HG02970 (cell line): ENCODE data around the gene EXOC5.
"Not testable (repeated sequence)": the region's sequence is repeated elsewhere in the genome, so short reads cannot be mapped to it uniquely, and the experiment has no call there.

Source experiments
- ATAC-seq: cut with Tn5 transposase; IDR thresholded peaks from one replicate; pipeline ENCODE4 v1.9.1; 2021; ENCODE audit warnings: mild to moderate bottlenecking, moderate library complexity, moderate number of reproducible peaks; ENCODE audit not compliant: unreplicated experiment, low FRiP score

EXOC5 gene

GRCh38 chr14:57261604-57262003 is 7.1 kb downstream of the EXOC5 start:
- ATAC-seq: no peak

GRCh38 chr14:57259672-57260071 is 9.0 kb downstream of the EXOC5 start:
- ATAC-seq: no peak

- ATAC-seq: not testable (repeated sequence)
These were observed 10.5 kb downstream of the EXOC5 start for GRCh38 chr14:57258221-57258620.

GRCh38 chr14:57254884-57255283 is 13.8 kb downstream of the EXOC5 start:
- ATAC-seq: no peak

- no peak for ATAC-seq
These were observed 21.6 kb downstream of the EXOC5 start for GRCh38 chr14:57246933-57247657.

GRCh38 chr14:57245941-57246340 is 22.8 kb downstream of the EXOC5 start:
- ATAC-seq: no peak

DNA sequence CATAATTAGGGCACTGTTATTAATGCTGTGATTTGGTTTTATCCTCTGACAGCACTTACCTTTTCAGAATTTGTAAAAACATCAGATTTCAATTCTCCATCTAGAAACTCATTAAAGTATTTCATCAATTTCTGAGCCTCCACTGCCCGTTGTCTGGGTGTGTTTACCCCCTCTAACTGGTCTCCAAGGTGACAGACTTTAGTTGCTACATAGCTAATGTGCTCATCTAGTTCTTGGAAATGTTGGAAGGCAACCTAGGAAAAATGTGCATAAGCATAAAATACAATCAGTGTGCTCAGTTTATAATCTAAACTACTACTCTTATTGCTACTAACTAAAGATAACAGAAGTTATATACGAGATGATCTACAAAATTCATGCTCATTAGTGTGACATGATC is 24.6 kb downstream of the EXOC5 start:
- ATAC-seq: no peak

DNA sequence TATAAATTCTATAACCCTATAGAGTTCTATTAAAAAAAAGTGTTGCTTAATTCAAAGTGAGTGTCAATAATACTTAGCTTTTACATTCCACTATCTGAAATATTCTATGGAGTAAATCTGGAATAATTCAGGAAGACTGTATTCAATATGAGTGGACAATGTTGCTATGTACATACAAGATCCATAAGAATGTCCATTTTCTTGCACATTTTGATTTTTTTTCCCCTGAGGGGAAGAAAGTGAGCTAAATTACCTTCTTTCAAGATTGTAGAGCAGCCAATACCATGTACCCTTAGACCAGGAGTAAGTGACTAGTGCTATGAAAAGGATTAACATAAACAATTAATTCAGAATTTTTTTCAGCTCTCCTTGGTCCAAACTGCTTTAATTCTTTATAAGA is 25.4 kb downstream of the EXOC5 start:
- ATAC-seq: no peak

DNA sequence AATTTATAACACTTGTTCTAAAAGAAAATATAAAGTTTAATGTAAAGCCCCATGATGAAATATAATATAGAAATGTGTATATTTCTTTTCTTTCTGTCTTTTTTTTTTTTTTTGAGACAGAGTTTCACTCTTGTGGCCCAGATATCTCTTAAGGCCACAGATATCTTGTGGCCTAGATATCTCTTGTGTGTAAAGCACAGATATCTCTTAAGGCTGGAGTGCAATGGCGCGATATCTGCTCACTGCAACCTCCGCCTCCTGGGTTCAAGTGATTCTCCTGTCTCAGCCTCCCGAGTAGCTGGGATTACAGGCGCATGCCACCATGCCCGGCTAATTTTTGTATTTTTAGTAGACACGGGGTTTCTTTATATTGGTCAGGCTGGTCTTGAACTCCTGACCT is 28.6 kb downstream of the EXOC5 start:
- not testable (repeated sequence) for ATAC-seq

- no peak for ATAC-seq
These were observed 36.7 kb downstream of the EXOC5 start for GRCh38 chr14:57232006-57232405.

DNA sequence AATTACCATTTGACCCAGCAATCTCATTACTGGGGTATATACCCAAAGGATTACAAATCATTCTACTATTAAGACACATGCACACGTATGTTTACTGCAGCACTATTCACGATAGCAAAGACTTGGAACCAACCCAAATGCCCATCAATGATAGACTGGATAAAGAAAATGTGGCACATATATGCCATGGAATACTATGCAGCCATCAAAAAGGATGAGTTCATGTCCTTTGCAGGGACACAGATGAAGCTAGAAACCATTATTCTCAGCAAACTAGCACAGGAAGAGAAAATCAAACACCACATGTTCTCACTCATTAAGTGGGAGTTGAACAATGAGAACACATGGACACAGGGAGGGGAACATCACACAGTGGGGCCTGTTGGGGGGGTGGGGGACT is 40.4 kb downstream of the EXOC5 start:
- not testable (repeated sequence) for ATAC-seq

DNA sequence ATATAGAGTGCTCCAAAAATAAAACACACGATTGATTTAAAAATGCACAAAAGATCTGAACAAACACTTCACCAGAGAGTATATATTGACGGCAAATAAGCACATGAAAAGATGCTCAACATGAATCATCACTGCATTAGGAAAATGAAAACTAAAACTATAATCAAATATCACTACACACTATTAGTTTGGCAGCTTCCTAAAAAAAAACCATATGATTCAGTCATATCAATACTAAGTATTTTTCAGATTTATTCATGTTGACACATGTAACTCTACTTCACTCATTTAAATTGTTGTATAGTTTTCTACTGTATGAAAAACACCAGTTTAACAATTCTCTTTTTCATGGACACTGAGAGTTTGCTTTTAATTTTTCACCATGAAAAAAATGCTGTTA is 41.6 kb downstream of the EXOC5 start:
- no peak for ATAC-seq

DNA sequence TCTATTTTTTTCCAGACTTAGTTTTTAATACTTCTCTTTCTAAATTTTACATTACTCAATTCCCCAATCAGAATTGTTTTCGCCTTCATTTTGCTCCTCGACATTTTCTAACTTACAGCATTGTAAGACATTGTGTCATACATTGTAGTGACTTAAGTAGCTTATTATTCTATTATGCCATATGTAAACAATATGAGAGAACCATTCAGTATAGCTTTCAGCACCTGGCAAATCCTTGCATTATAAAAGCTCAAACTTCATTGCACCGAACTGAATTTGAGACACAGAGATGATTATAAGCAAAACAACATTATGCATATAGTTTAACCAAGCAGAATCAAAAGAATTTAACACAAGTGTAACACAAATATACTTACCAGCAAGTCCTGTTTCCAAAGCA is 46.8 kb downstream of the EXOC5 start:
- ATAC-seq: no peak

DNA sequence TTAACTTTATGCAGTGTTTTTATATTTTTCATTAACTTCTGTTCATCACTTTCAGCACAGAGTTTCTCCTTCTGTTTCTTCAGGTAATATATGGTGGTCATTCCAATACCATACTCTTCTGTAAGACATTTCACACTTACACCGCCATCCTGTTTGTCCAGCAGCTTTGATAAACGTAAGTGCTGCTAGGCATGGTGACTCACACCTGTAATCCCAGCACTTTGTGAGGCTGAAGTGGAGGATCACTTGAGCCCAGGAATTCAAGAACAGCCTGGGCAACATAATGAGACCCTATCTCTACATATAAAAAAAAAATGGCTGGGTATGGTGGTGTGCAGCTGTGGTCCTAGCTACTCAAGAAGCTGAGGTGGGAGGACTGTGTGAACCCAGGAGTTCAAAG is 55.8 kb downstream of the EXOC5 start:
- ATAC-seq: no peak

- ATAC-seq: no peak
These were observed 59.1 kb downstream of the EXOC5 start for GRCh38 chr14:57209561-57209960.

GRCh38 chr14:57205938-57206337 is 62.8 kb downstream of the EXOC5 start:
- no peak for ATAC-seq

- ATAC-seq: not testable (repeated sequence)
These were observed 66.0 kb downstream of the EXOC5 start for GRCh38 chr14:57202672-57203071.

GRCh38 chr14:57199921-57200320 is 68.8 kb downstream of the EXOC5 start:
- no peak for ATAC-seq

DNA sequence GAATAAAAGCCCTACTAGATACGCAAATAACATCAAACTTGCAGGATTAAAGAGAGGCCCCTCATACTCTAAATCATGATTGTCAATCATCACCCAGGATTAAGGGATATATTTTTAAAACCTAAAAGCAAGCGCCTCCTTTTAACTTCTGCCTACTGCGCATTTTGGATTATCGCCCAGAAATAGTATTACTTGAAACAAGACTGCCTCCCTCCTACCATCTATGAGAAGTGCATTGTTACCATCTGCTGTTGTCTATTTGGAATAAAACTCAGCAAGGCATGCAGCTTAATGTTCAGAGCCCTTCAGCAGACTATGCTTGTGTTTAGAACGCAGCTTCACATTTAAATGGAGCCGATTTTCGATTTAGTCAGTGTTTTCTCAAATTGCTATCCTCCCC is 79.6 kb downstream of the EXOC5 start:
- ATAC-seq: no peak

- ATAC-seq: no peak
These were observed 85.8 kb downstream of the EXOC5 start for GRCh38 chr14:57182760-57183503.

DNA sequence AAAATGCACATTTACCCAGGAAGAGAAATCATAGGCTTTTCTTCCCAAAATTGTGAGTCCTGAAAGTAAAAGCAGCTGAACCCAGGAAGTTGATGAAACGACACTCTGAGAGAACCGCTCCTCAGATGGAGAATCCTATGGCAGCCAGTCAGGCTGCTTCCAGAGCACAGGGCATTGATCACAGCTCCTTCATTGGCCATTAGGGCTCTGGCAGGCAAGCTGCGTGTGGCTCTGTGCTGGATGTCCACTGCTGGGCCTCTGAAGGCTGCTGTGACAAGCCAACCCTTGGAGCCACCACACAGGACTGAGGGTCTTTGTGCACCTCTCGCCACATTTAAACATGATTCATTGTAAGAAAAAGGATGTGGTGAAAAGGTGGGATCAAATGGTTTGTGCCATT is 89.4 kb downstream of the EXOC5 start:
- ATAC-seq: no peak

DNA sequence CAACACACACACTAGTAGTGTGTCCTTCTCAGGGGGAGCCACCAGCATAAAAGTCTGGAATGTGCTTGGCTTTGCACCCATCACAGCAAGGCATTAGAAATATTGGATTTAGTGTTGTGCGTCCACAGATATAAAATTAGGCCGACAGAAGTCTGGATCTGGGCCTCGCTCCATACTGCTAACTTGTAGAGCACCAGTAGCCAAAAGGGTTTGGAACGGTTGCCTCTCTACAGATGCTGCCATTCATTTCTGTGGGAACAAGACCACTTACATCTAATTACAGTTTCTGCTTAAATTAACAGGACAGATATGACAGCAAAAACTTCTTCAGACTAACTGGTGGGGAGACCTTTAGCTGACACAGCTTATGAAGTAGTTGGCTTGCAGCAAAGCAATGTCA is 94.2 kb downstream of the EXOC5 start:
- no peak for ATAC-seq
